Psoas muscle (tissue), 8 donors: ENCODE results near the gene PSMA7. TPM values are rescaled to one million over a fixed set of nuclear protein-coding genes. Genes with fewer than 3 reads are reported as not detected.

Source experiments
- ATAC-seq, 4 donors: fragments of 200-7000 bp; cut with Tn5 transposase; one replicate each; pipeline ENCODE4 v1.9.1; 2020; ENCODE audit warnings: moderate library complexity in 3 of 4, mild to moderate bottlenecking in 2 of 4
- DNase-seq, 2 donors: peaks; one replicate each; pipeline ENCODE4 v3.0.0-alpha.2; 2020
- H3K27ac ChIP-seq: fragments of 200-600 bp; one replicate; pipeline ENCODE4 v1.8.0; 2022
- H3K27me3 ChIP-seq, 3 donors: fragments of 200-600 bp in 1 of 3; one replicate each; pipeline versions ENCODE4 v1.6.1 to v1.8.0; 2013 to 2022; ENCODE audit warnings: low read length in 2 of 3, mild to moderate bottlenecking in 2 of 3, moderate library complexity in 1 of 3; ENCODE audit not compliant: insufficient read depth in 3 of 3
- H3K36me3 ChIP-seq, 2 donors: fragments of 200-600 bp in 1 of 2; one replicate each; pipeline versions ENCODE4 v1.6.1 to v1.8.0; 2013 to 2022; ENCODE audit warnings: low read depth in 1 of 2, mild to moderate bottlenecking in 1 of 2, moderate library complexity in 1 of 2; ENCODE audit not compliant: insufficient read depth in 1 of 2
- H3K4me1 ChIP-seq: fragments of 200-600 bp; one replicate; pipeline ENCODE4 v1.8.0; 2022
- H3K4me3 ChIP-seq: fragments of 200-600 bp; one replicate; pipeline ENCODE4 v1.8.0; 2022; ENCODE audit warnings: mild to moderate bottlenecking
- H3K9me3 ChIP-seq: fragments of 200-600 bp; one replicate; pipeline ENCODE4 v1.8.0; 2022
- CTCF ChIP-seq: fragments of 200-600 bp; IDR thresholded peaks from one replicate; pipeline ENCODE4 v1.8.0; 2022; ENCODE audit warnings: antibody characterized with exemption
- WGBS, 3 donors: extraction: QIAGEN DNeasy Blood & Tissue Kit; methylation state at CpG; one replicate each; pipeline versions ENCODE4 v1.1.6 to v1.1.7; 2013; 5-methylcytosine and 5-hydroxymethylcytosine counted together
- intact Hi-C, 2 donors: fragments of 100-400 bp; cut with DNase I; formaldehyde crosslinking; loops; one replicate each; pipeline versions ENCODE4 v1.11.0 to v1.14.2; 2022
- polyA plus RNA-seq, 3 donors: library from polyadenylated mRNA; stranded (reverse); fragments of 200-250 nt; gene quantifications; one replicate each; pipeline ENCODE4 v1.2.3, GENCODE V29; 2013
- total RNA-seq, 4 donors: library from RNA; stranded (reverse); fragmentation: NEBNext Ultra II Directional in 2 of 4; extraction: Animal tissue kit (Norgen Biotek cat#: 25700) in 2 of 4; gene quantifications; one replicate each; pipeline versions ENCODE4 v1.2.1 to v1.2.4, GENCODE V29; 2021 to 2023
- donor health status: healthy with polysubstance abuse.
- donor health status: DM: no; HTN: no; CAD: no; lungs with moderate emphysema.
- donor health status: Bipolar disorder and iron deficiency.
- donor health status: healthy.
- donor health status: DM: yes; HTN: yes; CAD: no.
- donor health status: DM: no; HTN: no; CAD: no.
- donor health status: DM: no; HTN: no; CAD: no.
- donor health status: DM: yes; HTN: yes; CAD: no.

The PSMA7 gene
- total and polyA plus RNA-seq, 7 donors: 307 to 1,146 (median 499) TPM

- intact Hi-C loops: no loop called here
- no peak for TF ChIP-seq CTCF
- no peaks in the 10 kb centered on the region for H3K4me1 ChIP-seq
- ATAC-seq (no peak), DNase-seq (peak in 1 of 2 donors; percentile 40)
- H3K27me3 ChIP-seq: no peaks in the 10 kb centered on the region
- peaks cover 0 to 75% of the 10 kb centered on the region in 2 donors for H3K36me3 ChIP-seq
- H3K27ac ChIP-seq: no peak overlapping the region
- no peak overlapping the region for H3K4me3 ChIP-seq
- WGBS, 3 donors: 85 to 91% (median 88%) methylated on average over 28 of the region's 28 CpGs
- no peaks in the 10 kb centered on the region for H3K9me3 ChIP-seq
Measured at GRCh38 chr20:62174021-62174804, 31.0 kb upstream of the PSMA7 start.

- peaks cover 0 to 77% of the 10 kb centered on the region in 2 donors for H3K36me3 ChIP-seq
- DNase-seq: peak in 1 of 2 donors; percentile 48
- H3K27ac ChIP-seq: no peak overlapping the region
- no peak for TF ChIP-seq CTCF
- WGBS, 3 donors: 93 to 94% (median 94%) methylated on average over 18 of the region's 18 CpGs
- no peak for ATAC-seq
- H3K9me3 ChIP-seq: no peaks in the 10 kb centered on the region
- no peaks in the 10 kb centered on the region for H3K27me3 ChIP-seq
- H3K4me1 ChIP-seq: no peaks in the 10 kb centered on the region
- no peak overlapping the region for H3K4me3 ChIP-seq
- intact Hi-C loops: no loop called here
Measured at GRCh38 chr20:62172666-62173065, 29.5 kb upstream of the PSMA7 start.

GRCh38 chr20:62171245-62171644 lies 28.1 kb upstream of the PSMA7 start:
- ATAC-seq (no peak), DNase-seq (peak in 1 of 2 donors; percentile 0)
- no peaks in the 10 kb centered on the region for H3K27me3 ChIP-seq
- intact Hi-C loops: no loop called here
- WGBS, 3 donors: 51 to 74% (median 66%) methylated on average over 8 of the region's 8 CpGs
- peaks cover under 1 to 67% of the 10 kb centered on the region in 2 donors for H3K36me3 ChIP-seq
- TF ChIP-seq CTCF: no peak
- no peak overlapping the region for H3K27ac ChIP-seq
- H3K4me3 ChIP-seq: no peak overlapping the region
- H3K9me3 ChIP-seq: no peaks in the 10 kb centered on the region
- H3K4me1 ChIP-seq: peaks cover 8% of the 10 kb centered on the region

GRCh38 chr20:62170536-62170935 lies 27.3 kb upstream of the PSMA7 start:
- 89 to 90% (median 90%) methylated on average over 9 of the region's 9 CpGs for WGBS, 3 donors
- H3K27ac ChIP-seq: no peak overlapping the region
- DNase-seq: peak in 1 of 2 donors; percentile 27
- H3K36me3 ChIP-seq: peaks cover 2 to 67% of the 10 kb centered on the region in 2 donors
- TF ChIP-seq CTCF: no peak
- H3K4me3 ChIP-seq: no peak overlapping the region
- peaks cover 8% of the 10 kb centered on the region for H3K4me1 ChIP-seq
- intact Hi-C loops: no loop called here
- H3K9me3 ChIP-seq: no peaks in the 10 kb centered on the region
- no peak for ATAC-seq
- H3K27me3 ChIP-seq: no peaks in the 10 kb centered on the region
